ENCODE results near the gene TMEM186. TPM values are rescaled to one million over a fixed set of nuclear protein-coding genes. Genes with fewer than 3 reads are reported as not detected.
A peak's percentile ranks its signal among the peaks of the same experiment; 100 is the strongest.
"Not testable (repeated sequence)": the region's sequence is repeated elsewhere in the genome, so short reads cannot be mapped to it uniquely, and the experiment has no call there.

The TMEM186 gene
- total RNA-seq, 1 donor, result 5.2 TPM

GRCh38 chr16:8798535-8799157 is 1.2 kb upstream of the TMEM186 start:
- DNase-seq (ENCODE audit: low read depth), result no peak
- peak overlapping the region; percentile 99 for H3K4me3 ChIP-seq (ENCODE audit: low read depth, low read length)
- TF ChIP-seq, protein P1, sequence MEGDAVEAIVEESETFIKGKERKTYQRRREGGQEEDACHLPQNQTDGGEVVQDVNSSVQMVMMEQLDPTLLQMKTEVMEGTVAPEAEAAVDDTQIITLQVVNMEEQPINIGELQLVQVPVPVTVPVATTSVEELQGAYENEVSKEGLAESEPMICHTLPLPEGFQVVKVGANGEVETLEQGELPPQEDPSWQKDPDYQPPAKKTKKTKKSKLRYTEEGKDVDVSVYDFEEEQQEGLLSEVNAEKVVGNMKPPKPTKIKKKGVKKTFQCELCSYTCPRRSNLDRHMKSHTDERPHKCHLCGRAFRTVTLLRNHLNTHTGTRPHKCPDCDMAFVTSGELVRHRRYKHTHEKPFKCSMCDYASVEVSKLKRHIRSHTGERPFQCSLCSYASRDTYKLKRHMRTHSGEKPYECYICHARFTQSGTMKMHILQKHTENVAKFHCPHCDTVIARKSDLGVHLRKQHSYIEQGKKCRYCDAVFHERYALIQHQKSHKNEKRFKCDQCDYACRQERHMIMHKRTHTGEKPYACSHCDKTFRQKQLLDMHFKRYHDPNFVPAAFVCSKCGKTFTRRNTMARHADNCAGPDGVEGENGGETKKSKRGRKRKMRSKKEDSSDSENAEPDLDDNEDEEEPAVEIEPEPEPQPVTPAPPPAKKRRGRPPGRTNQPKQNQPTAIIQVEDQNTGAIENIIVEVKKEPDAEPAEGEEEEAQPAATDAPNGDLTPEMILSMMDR (IDR thresholded peaks at IDR 0.05; ENCODE audit: insufficient read depth, low read depth, low read length), result no peak

- DNase-seq (ENCODE audit: low read depth), result no peak
- TF ChIP-seq, protein P1 (IDR thresholded peaks at IDR 0.05; ENCODE audit: insufficient read depth, low read depth, low read length), result no peak
- H3K4me3 ChIP-seq (ENCODE audit: low read depth, low read length), result peak overlapping the region; percentile 99
These were observed 712 bp upstream of the TMEM186 start for GRCh38 chr16:8798174-8798527.

GRCh38 chr16:8796469-8797363 is 723 bp downstream of the TMEM186 start:
- DNase-seq (ENCODE audit: low read depth), result no peak
- H3K4me3 ChIP-seq (ENCODE audit: low read depth, low read length), result peak overlapping the region; percentile 99

GRCh38 chr16:8795818-8796217 is 1.6 kb downstream of the TMEM186 start:
- no peak overlapping the region for H3K4me3 ChIP-seq (ENCODE audit: low read depth, low read length)
- TF ChIP-seq, protein P1 (IDR thresholded peaks at IDR 0.05; ENCODE audit: insufficient read depth, low read depth, low read length), result no peak
- DNase-seq (ENCODE audit: low read depth), result no peak

More at GRCh38 chr16:8796469-8797363, 723 bp downstream of the TMEM186 start:
- TF ChIP-seq, protein P1 (IDR thresholded peaks at IDR 0.05; ENCODE audit: insufficient read depth, low read depth, low read length), result no peak

GRCh38 chr16:8795091-8795490 is 2.3 kb downstream of the TMEM186 start:
- no peak for DNase-seq (ENCODE audit: low read depth)
- TF ChIP-seq, protein P1 (IDR thresholded peaks at IDR 0.05; ENCODE audit: insufficient read depth, low read depth, low read length), result no peak

DNA sequence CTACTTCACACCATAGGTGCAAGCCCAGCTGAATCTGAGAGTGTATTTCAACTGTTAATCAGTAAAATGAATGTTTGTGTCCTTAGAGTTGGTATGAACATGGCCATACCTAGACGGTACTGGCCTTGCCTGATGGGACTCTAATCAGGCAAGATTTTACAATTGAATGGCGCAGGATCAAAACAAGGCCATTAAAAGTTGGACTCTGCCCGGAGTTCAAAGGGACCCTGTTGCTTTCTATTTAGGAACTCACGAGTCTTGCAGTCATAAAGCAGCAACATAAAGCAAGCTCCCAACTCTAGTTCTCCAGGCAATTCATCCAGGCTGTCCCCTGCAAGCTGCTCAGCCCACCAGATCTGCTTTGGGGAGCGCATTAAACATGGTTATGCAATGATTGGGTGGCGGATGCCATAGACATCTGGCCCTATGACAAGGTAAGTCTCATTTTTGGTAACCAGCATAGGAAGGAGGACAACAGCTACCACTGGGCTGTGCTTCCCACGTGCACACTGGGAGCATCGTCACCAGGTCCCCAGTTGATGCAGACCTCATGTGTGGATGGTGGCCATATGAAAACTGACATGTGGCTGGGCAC is 8.8 kb downstream of the TMEM186 start:
- no peak overlapping the region for H3K4me3 ChIP-seq (ENCODE audit: low read depth, low read length)
- TF ChIP-seq, protein P1 (IDR thresholded peaks at IDR 0.05; ENCODE audit: insufficient read depth, low read depth, low read length), result no peak
- no peak for DNase-seq (ENCODE audit: low read depth)

More at GRCh38 chr16:8795091-8795490, 2.3 kb downstream of the TMEM186 start:
- no peak overlapping the region for H3K4me3 ChIP-seq (ENCODE audit: low read depth, low read length)

DNA sequence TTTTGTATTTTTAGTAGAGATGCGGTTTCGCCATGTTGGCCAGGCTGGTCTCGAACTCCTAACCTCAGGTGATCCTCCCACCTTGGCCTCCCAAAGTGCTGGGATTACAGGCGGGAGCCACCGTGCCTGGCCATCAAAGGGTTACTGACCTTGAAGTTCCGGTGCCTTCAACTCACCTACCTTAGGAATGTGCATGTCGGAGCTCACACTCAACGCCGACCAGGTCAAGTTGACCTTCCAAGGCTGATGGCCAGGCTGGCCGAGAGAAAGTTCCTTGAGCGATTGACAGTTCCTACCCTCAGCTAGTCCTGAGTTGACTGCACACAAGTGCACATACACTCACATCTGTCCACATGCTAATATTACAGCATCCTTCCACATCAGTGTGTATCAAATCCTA is 11.1 kb downstream of the TMEM186 start:
- not testable (repeated sequence) for DNase-seq (ENCODE audit: low read depth); H3K4me3 ChIP-seq (ENCODE audit: low read depth, low read length)

All from fibroblast of villous mesenchyme (primary cell).